Loucy (cell line): ENCODE results near the gene HERC3.

Experiments used
- H2AFZ ChIP-seq: fragments of 200-600 bp; sonication (generic); 2 replicates; pipeline ENCODE4 v1.6.0; 2016; ENCODE audit warnings: antibody characterized with exemption, mild to moderate bottlenecking, low read length, moderate library complexity
- H3F3A ChIP-seq: fragments of 200-600 bp; 2 replicates; pipeline ENCODE4 v1.6.0; 2016; ENCODE audit warnings: antibody characterized with exemption, low read depth, mild to moderate bottlenecking
- H3K27me3 ChIP-seq: fragments of 200-600 bp; sonication (generic); 2 replicates; pipeline ENCODE4 v1.6.1; 2014; ENCODE audit warnings: low read length, mild to moderate bottlenecking; ENCODE audit not compliant: insufficient read depth, poor library complexity, severe bottlenecking
- H3K36me3 ChIP-seq: fragments of 200-600 bp; sonication (generic); 2 replicates; pipeline ENCODE4 v1.6.1; 2016; ENCODE audit warnings: low read length; ENCODE audit not compliant: insufficient read depth
- H3K4me1 ChIP-seq: fragments of 200-600 bp; sonication (generic); 2 replicates; pipeline ENCODE4 v1.5.1; 2014; ENCODE audit warnings: low read length, mild to moderate bottlenecking; ENCODE audit not compliant: insufficient read depth, poor library complexity, severe bottlenecking
- H3K4me2 ChIP-seq: fragments of 200-600 bp; sonication (generic); 2 replicates; pipeline ENCODE4 v1.6.0; 2014; ENCODE audit warnings: antibody characterized with exemption, low read length, low read depth, mild to moderate bottlenecking; ENCODE audit not compliant: poor library complexity, severe bottlenecking
- H3K4me3 ChIP-seq: fragments of 200-600 bp; sonication (generic); 2 replicates; pipeline ENCODE4 v1.5.1; 2014; ENCODE audit warnings: low read length, mild to moderate bottlenecking, mixed read lengths; ENCODE audit not compliant: poor library complexity, severe bottlenecking
- H3K79me2 ChIP-seq: fragments of 200-600 bp; sonication (generic); 2 replicates; pipeline ENCODE4 v1.6.1; 2014; ENCODE audit warnings: low read length; ENCODE audit not compliant: insufficient read depth
- H3K9ac ChIP-seq: fragments of 200-600 bp; sonication (generic); 2 replicates; pipeline ENCODE4 v1.6.0; 2014; ENCODE audit warnings: mild to moderate bottlenecking, low read depth, low read length, moderate library complexity; ENCODE audit not compliant: poor library complexity, severe bottlenecking
- H3K9me2 ChIP-seq: fragments of 200-600 bp; sonication (generic); replicated peaks from 2 replicates; pipeline ENCODE4 v1.6.1; 2016; ENCODE audit warnings: low read depth, low read length, mixed read lengths
- H3K9me3 ChIP-seq: fragments of 200-600 bp; sonication (generic); 2 replicates; pipeline ENCODE4 v1.6.1; 2014; ENCODE audit warnings: mild to moderate bottlenecking, antibody characterized with exemption, low read length, low read depth; ENCODE audit not compliant: insufficient read depth
- H4K20me1 ChIP-seq: fragments of 200-600 bp; sonication (generic); 2 replicates; pipeline ENCODE4 v1.6.0; 2014; ENCODE audit warnings: antibody characterized with exemption, low read length, mild to moderate bottlenecking; ENCODE audit not compliant: insufficient read depth, poor library complexity, severe bottlenecking
- EZH2phosphoT487 ChIP-seq: fragments of 200-600 bp; IDR thresholded peaks from 2 replicates; pipeline ENCODE4 v1.6.1; 2018; ENCODE audit warnings: antibody characterized with exemption, mild to moderate bottlenecking, moderate library complexity, borderline replicate concordance
- TF ChIP-seq, protein P1 (sequence below): fragments of 200-600 bp; sonication (generic); conservative IDR thresholded peaks from 2 replicates; pipeline ENCODE4 v1.5.1; 2014; ENCODE audit warnings: mild to moderate bottlenecking, antibody characterized with exemption, low read length

The HERC3 gene

GRCh38 chr4:88743696-88744095 is 151.4 kb downstream of the HERC3 start:
- Histone ChIP-seq H3K9me3 (no peaks in the 10 kb centered on the region), H3K4me2 (no peak overlapping the region), H3K36me3 (peaks cover 12% of the 10 kb centered on the region; the same call in 1 of the 2 replicates), H3K79me2 (no peaks in the 10 kb centered on the region), H4K20me1 (no peaks in the 10 kb centered on the region), H3K9ac (no peak overlapping the region), H3K9me2 (no peaks in the 10 kb centered on the region), H3K4me1 (peaks cover 22% of the 10 kb centered on the region), H2AFZ (no peak overlapping the region), H3K4me3 (no peak overlapping the region), H3K27me3 (no peaks in the 10 kb centered on the region), H3F3A (no peaks in the 10 kb centered on the region)
- TF ChIP-seq EZH2phosphoT487 = no peak
- TF ChIP-seq, protein P1, sequence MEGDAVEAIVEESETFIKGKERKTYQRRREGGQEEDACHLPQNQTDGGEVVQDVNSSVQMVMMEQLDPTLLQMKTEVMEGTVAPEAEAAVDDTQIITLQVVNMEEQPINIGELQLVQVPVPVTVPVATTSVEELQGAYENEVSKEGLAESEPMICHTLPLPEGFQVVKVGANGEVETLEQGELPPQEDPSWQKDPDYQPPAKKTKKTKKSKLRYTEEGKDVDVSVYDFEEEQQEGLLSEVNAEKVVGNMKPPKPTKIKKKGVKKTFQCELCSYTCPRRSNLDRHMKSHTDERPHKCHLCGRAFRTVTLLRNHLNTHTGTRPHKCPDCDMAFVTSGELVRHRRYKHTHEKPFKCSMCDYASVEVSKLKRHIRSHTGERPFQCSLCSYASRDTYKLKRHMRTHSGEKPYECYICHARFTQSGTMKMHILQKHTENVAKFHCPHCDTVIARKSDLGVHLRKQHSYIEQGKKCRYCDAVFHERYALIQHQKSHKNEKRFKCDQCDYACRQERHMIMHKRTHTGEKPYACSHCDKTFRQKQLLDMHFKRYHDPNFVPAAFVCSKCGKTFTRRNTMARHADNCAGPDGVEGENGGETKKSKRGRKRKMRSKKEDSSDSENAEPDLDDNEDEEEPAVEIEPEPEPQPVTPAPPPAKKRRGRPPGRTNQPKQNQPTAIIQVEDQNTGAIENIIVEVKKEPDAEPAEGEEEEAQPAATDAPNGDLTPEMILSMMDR = no peak

GRCh38 chr4:88744609-88745008 is 152.3 kb downstream of the HERC3 start:
- H2AFZ ChIP-seq = no peak overlapping the region
- peaks cover 20% of the 10 kb centered on the region; the same call in 1 of the 2 replicates for H3K36me3 ChIP-seq

DNA sequence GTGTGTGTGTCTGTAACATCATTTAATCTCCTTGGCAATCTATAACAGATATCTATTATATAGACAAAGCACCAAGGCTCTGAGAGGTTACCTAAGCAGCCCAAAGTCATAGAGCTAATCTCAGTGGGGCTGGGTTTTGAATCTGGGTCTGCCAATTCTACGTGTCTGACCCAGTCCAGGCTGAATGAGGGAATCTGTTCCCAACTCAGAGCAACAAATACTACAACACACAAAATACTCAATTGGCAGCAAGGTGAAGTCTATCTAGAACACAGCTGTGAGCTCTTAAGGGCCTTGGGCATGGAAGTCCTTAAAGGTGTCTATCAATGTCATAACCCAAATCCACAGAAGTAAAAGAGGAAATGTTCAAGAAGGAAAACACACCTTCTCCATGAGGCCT is 152.9 kb downstream of the HERC3 start:
- Histone ChIP-seq H3K9me3 (no peaks in the 10 kb centered on the region), H3K36me3 (peaks cover 26% of the 10 kb centered on the region; the same call in 1 of the 2 replicates), H2AFZ (no peak overlapping the region), H3K9ac (no peak overlapping the region), H3K79me2 (no peaks in the 10 kb centered on the region), H3K4me1 (peaks cover 22% of the 10 kb centered on the region), H3K9me2 (no peaks in the 10 kb centered on the region), H3K4me2 (no peak overlapping the region), H3F3A (no peaks in the 10 kb centered on the region), H4K20me1 (no peaks in the 10 kb centered on the region), H3K4me3 (no peak overlapping the region), H3K27me3 (no peaks in the 10 kb centered on the region)
- TF ChIP-seq EZH2phosphoT487 = no peak
- TF ChIP-seq, protein P1 = no peak

More at GRCh38 chr4:88744609-88745008, 152.3 kb downstream of the HERC3 start:
- H3K4me1 ChIP-seq = peaks cover 22% of the 10 kb centered on the region
- H3K9me2 ChIP-seq = no peaks in the 10 kb centered on the region
- H3F3A ChIP-seq = no peaks in the 10 kb centered on the region
- no peaks in the 10 kb centered on the region for H3K9me3 ChIP-seq
- no peaks in the 10 kb centered on the region for H3K79me2 ChIP-seq
- TF ChIP-seq, protein P1 = no peak
- TF ChIP-seq EZH2phosphoT487 = no peak
- H3K4me3 ChIP-seq = no peak overlapping the region
- H3K9ac ChIP-seq = no peak overlapping the region
- H3K27me3 ChIP-seq = no peaks in the 10 kb centered on the region
- H3K4me2 ChIP-seq = no peak overlapping the region
- no peaks in the 10 kb centered on the region for H4K20me1 ChIP-seq
